Common myeloid progenitor, CD34-positive (primary cell): ENCODE measurements around the gene MYL3.

Source experiments
- CTCF ChIA-PET: fragments of 350-600 bp; sonication (Branson Sonifier 250); formaldehyde crosslinking; loops from one replicate; lab custom pipeline; 2021; ENCODE audit warnings: antibody characterized with exemption; lab: Charles Lee
- POLR2A ChIA-PET: fragments of 350-600 bp; sonication (Branson Sonifier 250); formaldehyde crosslinking; loops from one replicate; lab custom pipeline; 2021; ENCODE audit warnings: antibody characterized with exemption; lab: Charles Lee
- DNase-seq, 3 donors: peaks; one replicate each; pipeline versions ENCODE4 v3.0.0 to v3.0.0-alpha.2; 2013
- H3K27ac ChIP-seq, 2 experiments: 1 replicate in 1 of 2; 2 replicates in 1 of 2; pipeline ENCODE4 v1.7.0; 2013; ENCODE audit warnings: inconsistent platforms in 2 of 2, low read length in 2 of 2, mild to moderate bottlenecking in 2 of 2, low read depth in 1 of 2, moderate library complexity in 1 of 2; ENCODE audit not compliant: severe bottlenecking in 2 of 2, insufficient read depth in 1 of 2, poor library complexity in 1 of 2
- H3K27me3 ChIP-seq, 5 experiments: replicated peaks in 2 of 5; 1 replicate in 3 of 5; 2 replicates in 2 of 5; pipeline versions ENCODE4 v1.6.1 to v1.7.0; 2013; ENCODE audit warnings: low read length in 4 of 5, mild to moderate bottlenecking in 2 of 5, moderate library complexity in 2 of 5, inconsistent platforms in 1 of 5; ENCODE audit not compliant: insufficient read depth in 5 of 5, control insufficient read depth in 4 of 5
- H3K36me3 ChIP-seq, 4 experiments: 1 replicate in 2 of 4; 2 replicates in 2 of 4; pipeline versions ENCODE4 v1.6.1 to v1.7.0; 2013; ENCODE audit warnings: low read length in 3 of 4, control low read depth in 1 of 4, mild to moderate bottlenecking in 1 of 4; ENCODE audit not compliant: control insufficient read depth in 4 of 4, insufficient read depth in 4 of 4
- H3K4me1 ChIP-seq, 4 experiments: 1 replicate in 3 of 4; 2 replicates in 1 of 4; pipeline versions ENCODE4 v1.6.1 to v1.7.1; 2013; ENCODE audit warnings: low read length in 3 of 4, mild to moderate bottlenecking in 3 of 4, control low read depth in 1 of 4, inconsistent platforms in 1 of 4, moderate library complexity in 1 of 4; ENCODE audit not compliant: control insufficient read depth in 4 of 4, insufficient read depth in 4 of 4; ENCODE audit errors: control extremely low read depth in 1 of 4
- H3K4me3 ChIP-seq, 7 experiments: 1 replicate in 4 of 7; 2 replicates in 3 of 7; pipeline versions ENCODE4 v1.5.1 to v1.7.0; 2013; ENCODE audit warnings: mild to moderate bottlenecking in 7 of 7, low read length in 6 of 7, moderate library complexity in 6 of 7, inconsistent platforms in 2 of 7, low read depth in 2 of 7, control low read depth in 1 of 7; ENCODE audit not compliant: insufficient read depth in 4 of 7, control insufficient read depth in 1 of 7; ENCODE audit errors: extremely low read depth in 1 of 7
- H3K9me3 ChIP-seq, 5 experiments: 1 replicate in 4 of 5; 2 replicates in 1 of 5; pipeline versions ENCODE4 v1.6.1 to v1.7.1; 2013; ENCODE audit warnings: low read length in 4 of 5, mild to moderate bottlenecking in 2 of 5, inconsistent platforms in 1 of 5, low read depth in 1 of 5, moderate library complexity in 1 of 5; ENCODE audit not compliant: control insufficient read depth in 4 of 5, insufficient read depth in 2 of 5; ENCODE audit errors: control extremely low read depth in 1 of 5
- WGBS: methylation state at CpG from one replicate; pipeline ENCODE4 v1.1.5; 2013; ENCODE audit not compliant: insufficient coverage; 5-methylcytosine and 5-hydroxymethylcytosine counted together

Gene MYL3

GRCh38 chr3:46840491-46840890, 22.8 kb downstream of the MYL3 start:
- Histone ChIP-seq H3K27me3 (no peaks in the 10 kb centered on the region), H3K27ac (no peak overlapping the region), H3K4me3 (no peak overlapping the region), H3K4me1 (peaks cover 0 to 8% (median 6%) of the 10 kb centered on the region in 4 experiments), H3K9me3 (peaks cover 5 to 41% (median 14%) of the 10 kb centered on the region in 5 experiments), H3K36me3 (no peaks in the 10 kb centered on the region)
- WGBS, result no CpG with 5 or more reads among the region's 1 CpG
- DNase-seq, result no peak
- ChIA-PET POLR2A (no interaction called here), CTCF (interaction anchor here (1.0 kb wide), 1 partner anchor 27 kb away, joined by 3 read pairs; no protein-coding TSS in a partner anchor)

- CTCF ChIA-PET, result interaction anchor here (0.6 to 1.0 kb wide), 2 partner anchors 29 to 91 kb away, joined by 3 read pairs; no protein-coding TSS in a partner anchor
- Histone ChIP-seq H3K4me3 (no peak overlapping the region), H3K27ac (no peak overlapping the region), H3K4me1 (no peaks in the 10 kb centered on the region), H3K36me3 (no peaks in the 10 kb centered on the region), H3K27me3 (no peaks in the 10 kb centered on the region), H3K9me3 (peaks cover 5 to 41% (median 14%) of the 10 kb centered on the region in 5 experiments)
- WGBS, result no CpG with 5 or more reads among the region's 2 CpGs
- POLR2A ChIA-PET, result no interaction called here
- no peak for DNase-seq
Observed at GRCh38 chr3:46838301-46838700, 24.9 kb downstream of the MYL3 start.

- peak in 2 of 3 donors; percentile 8 to 38 for DNase-seq
- Histone ChIP-seq H3K27ac (no peak overlapping the region), H3K9me3 (peaks cover 0 to 21% (median 12%) of the 10 kb centered on the region in 5 experiments), H3K4me1 (no peaks in the 10 kb centered on the region), H3K4me3 (no peak overlapping the region), H3K36me3 (no peaks in the 10 kb centered on the region), H3K27me3 (no peaks in the 10 kb centered on the region)
- CTCF ChIA-PET, result interaction anchor here (1.5 kb wide), 1 partner anchor 10 kb away, joined by 4 read pairs; no protein-coding TSS in a partner anchor
- POLR2A ChIA-PET, result no interaction called here
- 77% methylated on average over 2 of the region's 4 CpGs for WGBS
Observed at GRCh38 chr3:46835491-46835890, 27.8 kb downstream of the MYL3 start.

GRCh38 chr3:46835054-46835453, 28.2 kb downstream of the MYL3 start:
- WGBS, result 97% methylated on average over 12 of the region's 12 CpGs
- Histone ChIP-seq H3K36me3 (no peaks in the 10 kb centered on the region), H3K4me3 (no peak overlapping the region), H3K4me1 (no peaks in the 10 kb centered on the region), H3K27me3 (no peaks in the 10 kb centered on the region), H3K27ac (no peak overlapping the region), H3K9me3 (peaks cover 0 to 17% (median 9%) of the 10 kb centered on the region in 5 experiments)
- ChIA-PET CTCF (interaction anchor here (0.9 kb wide), 1 partner anchor 11 kb away, joined by 3 read pairs; no protein-coding TSS in a partner anchor), POLR2A (no interaction called here)
- no peak for DNase-seq

- DNase-seq, result no peak
- POLR2A ChIA-PET, result no interaction called here
- Histone ChIP-seq H3K4me1 (no peaks in the 10 kb centered on the region), H3K4me3 (no peak overlapping the region), H3K27ac (no peak overlapping the region), H3K36me3 (no peaks in the 10 kb centered on the region), H3K9me3 (peaks cover 0 to 11% (median 6%) of the 10 kb centered on the region in 5 experiments), H3K27me3 (no peaks in the 10 kb centered on the region)
- CTCF ChIA-PET, result interaction anchor here (0.9 kb wide), 1 partner anchor 13 kb away, joined by 3 read pairs; no protein-coding TSS in a partner anchor
- WGBS, result 95% methylated on average over 42 of the region's 65 CpGs
Observed at GRCh38 chr3:46833346-46834300, 29.6 kb downstream of the MYL3 start.

- CTCF ChIA-PET, result no interaction called here
- DNase-seq, result no peak
Observed at GRCh38 chr3:46831841-46832240, 31.4 kb downstream of the MYL3 start.

GRCh38 chr3:46831316-46831715, 31.9 kb downstream of the MYL3 start:
- Histone ChIP-seq H3K36me3 (no peaks in the 10 kb centered on the region), H3K27me3 (no peaks in the 10 kb centered on the region), H3K4me3 (no peak overlapping the region), H3K4me1 (no peaks in the 10 kb centered on the region), H3K27ac (no peak overlapping the region), H3K9me3 (no peaks in the 10 kb centered on the region)
- CTCF ChIA-PET, result no interaction called here
- POLR2A ChIA-PET, result no interaction called here
- no CpG with 5 or more reads among the region's 3 CpGs for WGBS
- no peak for DNase-seq

More at GRCh38 chr3:46831841-46832240, 31.4 kb downstream of the MYL3 start:
- no peak overlapping the region for H3K27ac ChIP-seq
- no peaks in the 10 kb centered on the region for H3K4me1 ChIP-seq
- no peaks in the 10 kb centered on the region for H3K36me3 ChIP-seq
- H3K4me3 ChIP-seq, result no peak overlapping the region
- POLR2A ChIA-PET, result no interaction called here
- H3K27me3 ChIP-seq, result no peaks in the 10 kb centered on the region
- no peaks in the 10 kb centered on the region for H3K9me3 ChIP-seq
- 100% methylated on average over 1 of the region's 1 CpG for WGBS
